ENCODE data around the gene NAALADL1.

DNA sequence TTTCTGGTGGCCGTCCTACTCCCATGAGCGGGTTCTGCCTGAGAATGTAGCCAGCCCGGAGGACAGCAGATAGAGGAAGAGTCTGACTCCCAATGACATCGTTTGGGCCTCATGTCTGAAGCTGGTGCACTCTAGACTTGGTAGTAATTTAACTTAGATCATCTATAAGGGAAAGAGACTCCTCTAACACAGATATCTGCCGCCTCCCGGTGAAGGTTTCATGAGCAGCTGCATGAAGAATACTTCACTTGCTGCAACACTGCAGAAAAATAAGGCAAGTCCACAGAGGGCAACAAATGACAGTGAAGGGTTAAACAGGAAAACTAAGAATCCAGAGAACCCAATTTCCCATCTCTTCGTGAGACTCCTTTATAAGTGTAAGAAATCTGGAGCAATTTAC is 50.3 kb downstream of the NAALADL1 start:
- TF ChIP-seq, protein P1, sequence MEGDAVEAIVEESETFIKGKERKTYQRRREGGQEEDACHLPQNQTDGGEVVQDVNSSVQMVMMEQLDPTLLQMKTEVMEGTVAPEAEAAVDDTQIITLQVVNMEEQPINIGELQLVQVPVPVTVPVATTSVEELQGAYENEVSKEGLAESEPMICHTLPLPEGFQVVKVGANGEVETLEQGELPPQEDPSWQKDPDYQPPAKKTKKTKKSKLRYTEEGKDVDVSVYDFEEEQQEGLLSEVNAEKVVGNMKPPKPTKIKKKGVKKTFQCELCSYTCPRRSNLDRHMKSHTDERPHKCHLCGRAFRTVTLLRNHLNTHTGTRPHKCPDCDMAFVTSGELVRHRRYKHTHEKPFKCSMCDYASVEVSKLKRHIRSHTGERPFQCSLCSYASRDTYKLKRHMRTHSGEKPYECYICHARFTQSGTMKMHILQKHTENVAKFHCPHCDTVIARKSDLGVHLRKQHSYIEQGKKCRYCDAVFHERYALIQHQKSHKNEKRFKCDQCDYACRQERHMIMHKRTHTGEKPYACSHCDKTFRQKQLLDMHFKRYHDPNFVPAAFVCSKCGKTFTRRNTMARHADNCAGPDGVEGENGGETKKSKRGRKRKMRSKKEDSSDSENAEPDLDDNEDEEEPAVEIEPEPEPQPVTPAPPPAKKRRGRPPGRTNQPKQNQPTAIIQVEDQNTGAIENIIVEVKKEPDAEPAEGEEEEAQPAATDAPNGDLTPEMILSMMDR (IDR thresholded peaks at IDR 0.05; ENCODE audit: insufficient read depth, low read length, poor library complexity, severe bottlenecking), result no peak
- no peak for TF ChIP-seq EZH2phosphoT487 (conservative IDR thresholded peaks at IDR 0.05; ENCODE audit: low read length)

Measured in SU-DHL-6 (cell line).